Neural cell (in vitro differentiated cells): ENCODE measurements around the gene TUG1. TPM values are rescaled to one million over a fixed set of nuclear protein-coding genes. Genes with fewer than 3 reads are reported as not detected.

Experiments
- H2AFZ ChIP-seq: fragments of 200-600, 300-800 bp; sonication (generic), shearing (Covaris generic); 2 replicates; pipeline ENCODE4 v1.6.0; 2014; ENCODE audit warnings: low read depth, mild to moderate bottlenecking, antibody characterized with exemption, low read length, moderate library complexity
- H3F3A ChIP-seq: fragments of 200-600 bp; shearing (Covaris generic); 2 replicates; pipeline ENCODE4 v1.6.1; 2016; ENCODE audit warnings: mild to moderate bottlenecking, moderate library complexity, mixed read lengths, antibody characterized with exemption, low read length; ENCODE audit not compliant: insufficient read depth, poor library complexity, severe bottlenecking
- H3K27ac ChIP-seq: fragments of 200-600, 300-800 bp; sonication (generic), shearing (Covaris generic); 2 replicates; pipeline ENCODE4 v1.5.1; 2014; ENCODE audit warnings: mild to moderate bottlenecking, low read length, moderate library complexity
- H3K27me3 ChIP-seq: fragments of 300-800, 200-600 bp; sonication (generic), shearing (Covaris generic); 2 replicates; pipeline ENCODE4 v1.6.0; 2014; ENCODE audit warnings: mild to moderate bottlenecking, low read depth, low read length, moderate library complexity; ENCODE audit not compliant: insufficient read depth
- H3K36me3 ChIP-seq: fragments of 300-800, 200-600 bp; sonication (generic), shearing (Covaris generic); 2 replicates; pipeline ENCODE4 v1.5.1; 2014; ENCODE audit warnings: mild to moderate bottlenecking, antibody characterized with exemption, low read length, moderate library complexity; ENCODE audit not compliant: insufficient read depth
- H3K4me2 ChIP-seq: fragments of 300-800, 200-600 bp; sonication (generic), shearing (Covaris generic); 2 replicates; pipeline ENCODE4 v1.6.0; 2014; ENCODE audit warnings: mild to moderate bottlenecking, low read length
- H3K4me3 ChIP-seq: fragments of 300-800, 200-600 bp; sonication (generic), shearing (Covaris generic); 2 replicates; pipeline ENCODE4 v1.5.1; 2014; ENCODE audit warnings: mild to moderate bottlenecking, low read length, moderate library complexity
- H3K79me2 ChIP-seq: fragments of 200-600 bp; shearing (Covaris generic); replicated peaks from 2 replicates; pipeline ENCODE4 v1.6.0; 2014; ENCODE audit warnings: mild to moderate bottlenecking, low read length, moderate library complexity; ENCODE audit not compliant: insufficient read depth
- H3K9ac ChIP-seq: fragments of 300-800, 200-600 bp; sonication (generic), shearing (Covaris generic); 2 replicates; pipeline ENCODE4 v1.6.1; 2016; ENCODE audit warnings: mild to moderate bottlenecking, low read length, mixed read lengths
- H3K9me2 ChIP-seq: fragments of 200-600 bp; shearing (Covaris generic); 2 replicates; pipeline ENCODE4 v1.6.1; 2016; ENCODE audit warnings: mild to moderate bottlenecking, low read length, mixed read lengths; ENCODE audit not compliant: insufficient read depth
- H3K9me3 ChIP-seq: fragments of 200-600, 300-800 bp; sonication (generic), shearing (Covaris generic); 2 replicates; pipeline ENCODE4 v1.6.1; 2016; ENCODE audit warnings: mild to moderate bottlenecking, mixed run types, low read length, moderate library complexity, mixed read lengths
- H4K20me1 ChIP-seq: fragments of 200-600 bp; shearing (Covaris generic); 2 replicates; pipeline ENCODE4 v1.6.1; 2016; ENCODE audit warnings: mild to moderate bottlenecking, mixed run types; ENCODE audit not compliant: insufficient read depth
- CTCF ChIP-seq: fragments of 450-650 bp; IDR thresholded peaks from 2 replicates; pipeline ENCODE4 v1.5.1; 2014; ENCODE audit warnings: antibody characterized with exemption, mild to moderate bottlenecking, moderate library complexity; ENCODE audit not compliant: poor library complexity, severe bottlenecking
- EP300 ChIP-seq: fragments of 450-650 bp; conservative IDR thresholded peaks from 2 replicates; pipeline ENCODE4 v1.6.1; 2014; ENCODE audit warnings: antibody characterized with exemption, mild to moderate bottlenecking, moderate library complexity; ENCODE audit not compliant: poor library complexity, severe bottlenecking
- EZH2 ChIP-seq: fragments of 200-600, 300-800 bp; shearing (Covaris generic), sonication (generic); IDR thresholded peaks from 2 replicates; pipeline ENCODE4 v1.6.1; 2014; ENCODE audit warnings: antibody characterized with exemption, low read length, borderline replicate concordance, mild to moderate bottlenecking; ENCODE audit not compliant: insufficient read depth, poor library complexity, severe bottlenecking
- MXI1 ChIP-seq: fragments of 450-650 bp; conservative IDR thresholded peaks from 2 replicates; pipeline ENCODE4 v1.6.1; 2014; ENCODE audit warnings: antibody characterized with exemption, mild to moderate bottlenecking; ENCODE audit not compliant: poor library complexity, severe bottlenecking
- POLR2AphosphoS5 ChIP-seq: IDR thresholded peaks from 2 replicates; pipeline ENCODE4 v1.6.1; 2012
- RAD21 ChIP-seq: fragments of 450-650 bp; conservative IDR thresholded peaks from 2 replicates; pipeline ENCODE4 v1.6.1; 2014; ENCODE audit warnings: antibody characterized with exemption, mild to moderate bottlenecking, moderate library complexity
- REST ChIP-seq: IDR thresholded peaks from 2 replicates; pipeline ENCODE4 v1.6.1; 2012; ENCODE audit warnings: borderline replicate concordance
- SMC3 ChIP-seq: fragments of 450-650 bp; conservative IDR thresholded peaks from 2 replicates; pipeline ENCODE4 v1.6.1; 2014; ENCODE audit warnings: antibody characterized with exemption, mild to moderate bottlenecking, moderate library complexity; ENCODE audit not compliant: poor library complexity
- TAF1 ChIP-seq: IDR thresholded peaks from 2 replicates; pipeline ENCODE4 v1.6.1; 2012; ENCODE audit warnings: low read depth
- polyA plus RNA-seq: library from polyadenylated mRNA; depleted of rRNA; stranded (reverse); fragments of >200 nt; gene quantifications from 2 replicates; pipeline ENCODE4 v1.2.3, GENCODE V29; 2014

Gene TUG1
- polyA plus RNA-seq, 1 donor from 2014 or later: 73.5 TPM

- no peaks in the 10 kb centered on the region for H3K36me3 ChIP-seq
- no peaks in the 10 kb centered on the region for H3K9me2 ChIP-seq
- TF ChIP-seq SMC3 (no peak), POLR2AphosphoS5 (peak; percentile 24)
- H3K4me2 ChIP-seq: no peak overlapping the region
- no peaks in the 10 kb centered on the region for H3K9me3 ChIP-seq
- no peaks in the 10 kb centered on the region for H3K27me3 ChIP-seq
- H4K20me1 ChIP-seq: no peaks in the 10 kb centered on the region
- H3K27ac ChIP-seq: no peak overlapping the region
- H3K79me2 ChIP-seq: no peaks in the 10 kb centered on the region
- no peaks in the 10 kb centered on the region for H3F3A ChIP-seq
- H3K4me3 ChIP-seq: no peak overlapping the region
- no peak overlapping the region for H3K9ac ChIP-seq
- no peak overlapping the region for H2AFZ ChIP-seq
These were observed 46.9 kb upstream of the TUG1 start for GRCh38 chr22:30922151-30922611.

GRCh38 chr22:30923168-30923900 is 45.7 kb upstream of the TUG1 start:
- Histone ChIP-seq H3K9ac (no peak overlapping the region), H3K9me2 (no peaks in the 10 kb centered on the region), H3K4me3 (no peak overlapping the region), H3K4me2 (no peak overlapping the region), H3K36me3 (no peaks in the 10 kb centered on the region), H3K9me3 (no peaks in the 10 kb centered on the region), H3F3A (no peaks in the 10 kb centered on the region), H3K27me3 (no peaks in the 10 kb centered on the region), H3K27ac (no peak overlapping the region), H3K79me2 (no peaks in the 10 kb centered on the region), H4K20me1 (no peaks in the 10 kb centered on the region), H2AFZ (no peak overlapping the region)
- TF ChIP-seq REST: no peak
- no peak for TF ChIP-seq CTCF
- no peak for TF ChIP-seq POLR2AphosphoS5
- no peak for TF ChIP-seq SMC3
- TF ChIP-seq RAD21: no peak
- no peak for TF ChIP-seq MXI1
- TF ChIP-seq EZH2: no peak
- TF ChIP-seq TAF1: no peak
- no peak for TF ChIP-seq EP300
